Mesenteric fat pad (tissue), 1 donor: ENCODE results near the gene NECAB2. TPM values are rescaled to one million over a fixed set of nuclear protein-coding genes. Genes with fewer than 3 reads are reported as not detected.

Experiments
- DNase-seq: peaks from one replicate; pipeline ENCODE4 v3.0.0-alpha.2; 2020; ENCODE audit warnings: low spot score
- long read RNA-seq: library from polyadenylated mRNA; unstranded; transcript quantifications from one replicate; pipeline ENCODE4 v2.0.0, GENCODE V29; 2020
- total RNA-seq: library from RNA; stranded (reverse); fragmentation: NEBNext Ultra II Directional; extraction: Animal tissue kit (Norgen Biotek cat#: 25700); gene quantifications from one replicate; pipeline ENCODE4 v1.2.1, GENCODE V29; 2021
- donor health status: DM: yes; HTN: yes; CAD: no.

Gene NECAB2
- total RNA-seq, result 1.5 TPM
- long read RNA-seq, partial matches to known transcripts, result 0 of 1 reads
- long read RNA-seq, other reads (novel, unspliced or antisense), result 1 of 1 reads

- no peak for DNase-seq
Measured at GRCh38 chr16:83967838-83968305, at the start of gene NECAB2. Gene NECAB2 (plus strand): TSS chr16:83968244. CDS start chr16:83968649, 405 bp downstream.

DNA sequence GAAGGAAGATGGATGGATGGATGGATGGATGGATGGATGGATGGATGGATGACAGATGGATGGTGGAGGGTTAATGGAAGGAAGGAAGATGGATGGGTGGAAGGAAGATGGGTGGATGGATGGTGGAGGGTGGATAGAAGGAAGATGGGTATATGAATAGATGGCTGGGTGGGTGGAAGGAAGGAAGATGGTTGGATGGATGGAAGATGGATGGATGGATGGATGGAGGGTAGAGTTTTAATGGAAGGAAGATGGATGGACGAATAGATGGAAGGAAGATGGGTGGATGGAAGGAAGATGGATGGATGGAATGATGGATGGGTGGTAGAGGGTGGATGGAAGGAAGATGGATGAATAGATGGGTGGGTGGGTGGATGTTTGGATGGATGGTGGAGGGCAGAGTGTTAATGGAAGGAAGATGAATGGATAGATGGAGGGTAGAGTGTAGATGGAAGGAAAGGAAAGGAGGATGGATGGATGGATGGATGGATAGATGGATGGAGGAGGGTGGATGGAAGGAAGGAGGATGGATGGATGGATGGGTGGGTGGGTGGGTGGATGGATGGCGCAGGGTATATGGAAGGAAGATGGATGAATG is 47.1 kb upstream of the NECAB2 start:
- no peak for DNase-seq

GRCh38 chr16:83923581-83924365 is 44.3 kb upstream of the NECAB2 start:
- DNase-seq, result no peak

- no peak for DNase-seq
Measured at GRCh38 chr16:83924686-83925085, 43.4 kb upstream of the NECAB2 start.

DNA sequence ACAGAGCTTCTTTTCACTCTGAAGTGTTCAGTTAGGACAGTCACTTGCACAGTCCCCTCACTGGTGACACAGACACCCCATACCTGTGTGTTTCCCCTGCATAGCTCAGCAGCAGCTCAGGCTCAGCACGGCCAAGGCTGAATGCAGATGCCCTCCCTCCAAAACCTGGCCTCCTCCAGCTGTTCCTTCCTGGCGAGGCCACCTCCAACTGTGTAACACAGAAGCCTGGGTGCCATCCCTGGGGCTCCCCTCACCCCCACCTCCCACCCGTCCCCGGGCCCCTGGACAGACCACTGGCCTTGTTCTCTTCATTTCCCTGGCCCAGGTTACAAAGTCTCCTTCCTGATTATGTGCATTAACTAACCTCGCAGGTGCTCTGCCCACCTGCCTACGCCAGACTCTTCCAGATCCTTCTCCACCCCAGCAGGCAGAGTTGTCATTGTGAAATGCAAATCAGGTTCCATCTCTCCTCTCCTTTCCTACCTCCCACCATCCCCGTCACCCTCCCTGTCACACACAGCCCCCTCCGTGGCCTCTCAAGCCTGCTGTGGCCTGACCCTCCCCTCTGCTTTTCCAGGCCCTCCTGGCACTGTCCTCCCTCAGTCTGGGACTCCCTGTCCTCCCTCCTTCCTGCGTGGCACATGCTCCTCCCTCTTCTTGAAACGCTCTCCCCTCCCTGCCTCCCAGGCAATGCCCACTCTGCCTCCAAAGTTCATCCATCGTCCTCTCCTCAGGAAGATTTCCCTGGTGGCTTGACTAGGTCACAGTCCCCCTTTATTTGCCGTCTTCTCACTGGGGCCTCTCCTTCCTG is 42.7 kb upstream of the NECAB2 start:
- DNase-seq, result no peak

DNA sequence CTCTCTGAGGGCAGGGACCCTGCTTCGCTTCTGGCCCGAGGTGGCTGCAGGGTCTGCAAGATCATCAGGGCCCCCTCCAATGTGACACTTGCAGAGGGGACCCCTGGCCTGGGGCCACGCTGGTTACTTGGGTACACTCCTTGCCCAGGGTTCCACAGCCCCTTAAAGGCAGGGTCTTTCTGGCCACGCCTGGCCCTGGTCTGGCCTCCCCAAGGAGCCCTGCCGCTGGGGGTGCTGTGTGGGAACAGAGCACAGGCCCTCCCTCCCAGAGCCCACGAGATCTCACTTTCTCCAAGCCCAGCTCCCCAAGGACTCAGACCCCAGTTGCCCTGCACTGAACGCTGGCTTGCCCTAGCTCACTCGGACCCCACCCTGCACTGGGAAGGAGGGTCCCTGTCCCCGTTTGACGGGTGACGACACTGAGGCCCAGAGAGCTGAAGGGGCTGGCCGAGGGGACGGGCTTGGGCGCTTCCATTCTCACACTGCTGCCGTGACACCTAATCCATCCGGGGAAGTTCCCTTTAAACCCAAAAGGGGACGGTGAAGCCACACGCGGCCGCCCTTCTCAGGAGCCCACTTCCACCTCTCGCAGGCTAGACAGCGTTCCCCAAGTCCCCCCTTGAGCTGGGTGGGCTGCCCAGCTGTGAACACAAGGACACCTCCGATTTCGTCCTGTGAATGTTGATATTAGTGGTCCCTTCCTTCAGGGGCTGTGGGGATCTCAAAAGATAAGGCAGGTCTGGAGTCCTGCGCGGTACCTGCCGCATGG is 41.9 kb upstream of the NECAB2 start:
- no peak for DNase-seq

GRCh38 chr16:83926726-83927397 is 41.2 kb upstream of the NECAB2 start:
- no peak for DNase-seq

DNA sequence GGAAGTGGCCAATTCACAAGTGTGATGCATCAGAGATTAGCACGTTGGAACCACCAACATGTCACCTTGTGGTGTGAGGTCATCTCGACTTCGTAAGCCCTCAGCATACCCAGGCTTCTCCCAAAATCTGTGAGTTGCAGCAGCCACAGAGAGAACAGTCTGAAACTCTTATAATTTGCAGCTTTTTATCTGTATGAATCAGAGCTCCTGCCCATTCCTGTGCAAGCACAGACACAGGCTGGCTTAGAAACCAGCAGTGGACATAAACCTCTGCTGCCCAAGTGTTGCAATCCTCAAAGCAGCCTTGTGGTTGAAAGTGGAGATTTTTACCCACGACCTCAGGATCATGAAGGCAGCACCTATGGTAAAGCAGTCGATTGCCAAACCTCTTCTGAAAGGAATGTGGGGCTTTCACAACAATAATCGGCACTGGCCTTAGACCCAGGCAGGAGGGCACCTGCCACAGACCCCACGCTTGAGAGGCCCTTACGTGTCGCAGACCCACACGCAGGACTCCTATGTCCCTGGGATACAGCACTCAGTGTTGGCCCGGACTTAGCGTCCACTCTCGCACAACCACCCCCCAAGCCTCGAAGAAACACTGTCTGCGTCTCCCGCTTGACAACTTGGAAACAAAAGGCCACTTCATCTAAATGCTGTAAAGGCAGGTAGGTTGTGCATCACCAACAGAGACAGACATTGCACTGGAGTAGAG is 39.5 kb upstream of the NECAB2 start:
- no peak for DNase-seq

DNA sequence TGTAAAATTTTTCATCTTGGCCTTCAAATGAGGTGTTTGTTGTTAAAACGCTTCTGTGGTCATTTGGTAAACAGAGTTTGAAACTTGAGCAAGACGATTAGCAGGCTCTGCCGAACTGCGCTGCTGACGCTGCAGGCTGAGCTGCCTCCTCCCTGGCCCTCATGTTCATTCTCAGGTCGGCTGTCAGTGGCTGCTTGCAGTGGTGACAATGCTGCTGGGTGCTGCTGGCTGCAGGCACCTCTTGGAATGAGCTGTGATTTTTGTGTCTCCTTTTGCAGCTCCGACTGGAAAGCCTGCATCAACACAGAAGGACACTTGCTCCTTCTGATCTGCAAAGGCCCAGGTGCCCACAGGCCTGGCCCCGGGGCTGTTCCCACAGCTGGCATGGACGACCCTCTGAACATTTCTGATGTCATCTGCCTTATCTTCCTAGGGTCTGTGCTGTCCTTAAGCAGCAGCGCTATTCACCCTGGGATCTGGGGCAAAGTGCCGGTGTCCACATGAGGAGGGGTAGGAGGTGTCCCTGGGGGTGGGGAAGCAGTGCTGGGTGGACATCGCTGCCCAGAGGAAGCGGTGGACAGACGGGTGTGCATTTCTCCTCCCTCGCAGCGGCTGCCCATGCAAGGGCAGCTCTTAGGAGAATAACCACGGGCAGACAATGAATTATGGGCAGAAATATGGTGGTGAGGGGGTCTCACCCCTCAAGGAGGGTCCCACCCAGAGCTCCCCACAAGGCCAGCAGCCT is 38.1 kb upstream of the NECAB2 start:
- no peak for DNase-seq

DNA sequence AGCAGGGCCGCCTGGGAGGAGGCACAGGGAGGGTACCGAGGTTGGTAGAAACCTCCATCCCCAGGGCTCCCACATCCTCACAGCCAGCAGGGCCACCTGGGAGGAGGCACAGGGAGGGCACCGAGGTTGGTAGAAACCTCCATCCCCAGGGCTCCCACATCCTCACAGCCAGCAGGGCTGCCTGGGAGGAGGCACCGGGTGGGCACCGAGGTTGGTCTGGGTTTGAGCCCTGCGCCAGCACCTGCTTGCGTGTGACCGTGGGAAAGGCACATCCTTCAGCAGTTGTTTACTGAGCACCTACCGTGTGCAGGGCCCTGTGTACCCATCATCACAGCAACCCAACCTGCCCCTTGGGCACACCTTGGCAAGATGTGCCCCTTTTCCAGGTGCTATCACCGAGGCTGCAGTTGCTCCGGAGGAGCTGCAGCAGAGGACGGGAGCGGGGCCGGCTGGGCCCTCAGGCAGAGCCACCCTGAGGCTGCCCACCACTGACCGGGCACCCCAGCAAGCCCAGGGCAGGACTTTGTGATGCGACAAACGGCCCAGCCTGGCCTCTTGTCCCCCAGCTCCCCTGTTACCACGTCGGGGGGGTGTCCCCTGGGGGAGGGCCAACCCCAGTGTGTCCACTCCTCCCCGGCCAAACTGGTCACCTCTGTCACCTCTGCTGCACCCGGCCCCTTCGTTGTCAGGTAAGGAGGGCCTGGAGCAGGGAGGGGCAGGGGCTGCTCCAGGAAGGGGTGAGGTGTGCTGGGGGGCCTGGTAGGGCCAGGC is 37.1 kb upstream of the NECAB2 start:
- DNase-seq, result no peak

DNA sequence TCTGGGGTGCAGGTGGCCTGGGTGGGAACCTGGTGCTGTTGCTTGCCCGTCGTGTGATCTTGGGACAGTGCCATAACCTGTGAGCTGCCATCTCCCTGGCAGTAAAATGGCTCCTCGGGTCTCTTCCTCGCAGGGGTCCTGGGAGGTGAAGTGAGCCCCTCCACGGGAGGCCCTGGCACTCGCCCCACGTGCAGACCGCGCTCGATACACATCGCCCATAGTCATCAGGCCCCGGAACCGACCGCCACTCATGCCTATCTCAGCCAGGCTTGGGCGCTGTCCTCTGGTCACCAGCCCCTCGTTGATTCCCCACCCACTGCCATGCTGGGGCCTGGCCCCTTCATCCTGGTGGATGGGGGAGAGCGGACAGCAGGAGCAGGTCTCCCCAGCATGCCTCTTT is 36.5 kb upstream of the NECAB2 start:
- no peak for DNase-seq

DNA sequence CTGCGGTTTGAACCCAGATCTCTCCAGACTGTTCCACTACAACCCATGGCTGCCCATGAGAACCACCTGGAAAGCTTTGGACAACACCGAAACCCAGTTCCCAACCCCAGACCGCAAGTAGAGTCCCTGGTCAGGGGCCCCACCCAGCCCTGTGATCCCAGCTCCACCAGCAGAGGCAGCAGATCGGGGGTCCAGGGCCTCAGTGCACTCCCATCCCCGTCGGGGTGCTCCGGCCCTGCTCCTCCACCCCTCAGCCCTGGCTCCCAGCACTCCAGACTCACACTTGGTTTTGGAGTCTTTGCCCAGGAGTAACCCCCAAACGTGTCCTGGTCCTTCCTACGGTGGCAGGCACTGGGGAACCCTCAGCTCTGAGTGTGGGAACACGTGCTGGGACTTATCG is 35.7 kb upstream of the NECAB2 start:
- no peak for DNase-seq

DNA sequence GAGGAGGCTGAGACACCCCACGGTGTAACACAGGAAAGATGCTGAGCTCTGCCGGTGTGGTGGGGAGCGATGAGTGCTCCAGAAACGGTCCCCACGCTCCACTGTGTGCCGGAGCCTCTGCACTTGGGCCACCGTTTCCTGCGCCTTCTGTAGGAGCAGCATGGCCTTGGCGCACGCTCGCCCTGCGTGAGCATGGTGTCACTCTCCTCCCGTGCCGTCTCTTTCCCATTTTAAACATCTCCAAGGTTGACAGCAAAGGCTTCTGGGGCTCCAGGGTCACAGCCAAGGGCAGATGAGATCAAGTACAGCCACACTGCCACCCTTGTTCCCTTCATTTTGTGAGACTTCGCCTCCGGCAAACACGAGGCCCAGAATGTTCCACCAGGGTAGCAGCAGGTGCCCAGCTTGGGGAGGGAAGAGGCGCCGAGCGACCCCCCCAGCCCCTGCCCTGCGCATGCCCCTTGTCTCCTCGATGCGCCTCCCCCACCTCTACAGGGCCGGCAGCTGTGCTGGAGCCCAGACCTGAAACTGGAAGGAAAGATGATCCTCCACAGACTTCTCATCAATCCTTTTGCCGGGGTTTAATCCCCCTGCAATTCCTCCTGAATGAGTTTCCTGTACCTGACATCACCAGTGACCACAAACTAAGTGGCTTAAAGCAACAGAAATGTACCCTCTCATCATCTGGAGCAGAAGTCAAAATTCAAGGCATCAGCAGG is 34.9 kb upstream of the NECAB2 start:
- no peak for DNase-seq

GRCh38 chr16:83933885-83934683 is 34.0 kb upstream of the NECAB2 start:
- no peak for DNase-seq

- DNase-seq, result no peak
Measured at GRCh38 chr16:83934684-83934977, 33.4 kb upstream of the NECAB2 start.

- no peak for DNase-seq
Measured at GRCh38 chr16:83935005-83935857, 32.8 kb upstream of the NECAB2 start.
